Measurements from ENCODE around the gene ANKRD10.

The ANKRD10 gene

DNA sequence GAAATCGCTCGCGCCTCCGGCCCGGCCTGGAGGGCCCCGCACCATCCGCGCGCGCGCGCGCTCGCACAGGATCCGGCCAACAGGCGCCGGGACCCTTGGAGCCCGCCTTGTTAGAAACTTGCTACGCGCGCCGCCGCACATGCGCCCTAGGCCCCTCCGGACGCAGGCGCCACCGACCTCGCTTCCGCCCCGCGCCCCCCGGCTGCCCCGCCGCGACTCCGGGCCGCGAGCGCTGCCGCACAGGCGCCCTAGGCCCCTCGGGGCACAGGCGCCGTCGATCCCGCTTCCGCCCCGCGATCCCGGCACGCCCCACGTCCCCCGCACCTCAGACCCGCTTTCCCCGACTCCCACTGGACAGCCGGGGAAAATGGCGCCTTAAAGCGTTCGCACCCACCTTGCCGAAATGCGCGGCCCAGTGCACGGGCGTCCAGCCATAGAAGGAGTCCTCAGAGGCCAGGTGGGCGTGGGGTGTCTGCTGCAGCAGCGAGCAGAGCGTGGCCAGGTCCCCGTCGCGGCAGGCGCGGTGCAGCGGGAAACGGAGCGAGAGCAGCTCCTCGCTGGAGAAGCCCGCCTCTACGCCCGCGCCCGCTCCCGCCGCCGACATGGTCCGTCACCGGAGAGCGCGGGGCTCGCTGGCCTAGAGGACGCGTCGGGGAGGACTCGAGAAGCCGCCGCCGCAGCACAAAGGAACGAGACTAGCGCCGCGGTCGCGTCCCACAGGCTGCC is 375 bp downstream of the ANKRD10 start:
- peak; percentile 89 for DNase-seq

DNA sequence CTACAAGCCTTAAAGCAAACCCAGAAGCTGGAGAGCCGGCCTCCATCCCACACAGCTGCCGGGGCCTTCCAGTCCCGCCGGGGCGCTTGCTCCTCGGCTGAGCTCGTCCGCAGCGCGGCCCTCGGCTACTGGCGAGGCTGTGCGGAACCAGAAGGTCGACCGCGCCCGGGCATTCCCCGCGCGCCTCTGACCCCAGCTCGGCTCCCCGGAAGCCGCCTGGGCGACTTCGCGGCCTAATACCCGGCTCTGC is 863 bp downstream of the ANKRD10 start:
- DNase-seq: no peak

DNA sequence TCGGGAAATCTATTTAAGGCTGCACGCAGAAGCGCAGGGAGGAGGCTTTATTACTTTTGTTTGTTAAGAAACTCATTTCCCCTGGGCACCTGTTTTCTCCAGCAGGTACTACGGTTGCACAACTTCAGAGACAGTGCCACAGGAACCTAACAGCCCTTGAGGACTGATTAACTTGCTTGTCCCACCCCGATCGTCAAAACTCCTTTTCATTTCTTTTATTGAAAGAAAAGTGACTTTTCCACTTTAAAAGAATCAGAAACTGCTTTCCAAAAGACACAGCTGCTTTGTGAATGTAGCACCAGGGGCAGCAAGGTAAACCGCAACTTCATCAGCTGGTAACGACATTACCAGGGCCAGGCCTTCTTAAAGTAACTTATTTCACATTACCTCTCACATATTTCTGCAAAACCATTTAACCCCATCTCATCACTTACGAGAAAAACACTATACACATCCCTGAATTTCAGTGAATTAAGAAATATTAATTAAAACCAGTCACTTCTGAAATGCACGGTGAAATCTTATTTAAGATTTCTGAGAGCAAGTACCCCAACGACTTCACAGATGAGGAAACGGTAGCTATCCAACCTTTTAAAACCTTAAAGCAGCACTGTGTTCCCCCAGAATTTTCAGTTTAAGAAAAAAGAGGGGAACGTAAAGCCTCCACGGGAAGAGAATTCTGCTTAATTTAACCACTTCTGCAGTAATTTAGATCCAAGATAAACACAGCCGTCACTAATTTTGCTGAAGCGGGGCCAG is 1.4 kb downstream of the ANKRD10 start:
- DNase-seq: peak; percentile 28

DNA sequence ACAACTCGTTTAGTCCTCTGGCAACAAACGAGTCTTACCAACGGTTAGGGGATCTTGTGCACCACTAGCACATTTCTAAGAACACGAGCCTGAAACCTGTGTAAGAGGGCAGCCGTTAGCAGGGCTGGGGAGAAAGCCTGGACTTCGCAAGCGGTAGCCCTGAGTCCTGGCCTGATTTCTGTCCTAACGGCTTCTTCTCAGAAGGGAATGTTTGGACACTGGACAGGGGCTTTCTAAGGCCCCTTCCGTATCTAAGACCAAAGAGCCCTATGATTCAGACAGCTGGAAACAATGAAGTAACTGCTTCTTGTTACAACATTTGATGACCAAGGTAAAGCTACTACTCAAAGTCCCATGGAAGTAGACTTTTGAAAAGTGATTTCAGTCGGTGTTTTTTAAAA is 2.2 kb downstream of the ANKRD10 start:
- DNase-seq: no peak

DNA sequence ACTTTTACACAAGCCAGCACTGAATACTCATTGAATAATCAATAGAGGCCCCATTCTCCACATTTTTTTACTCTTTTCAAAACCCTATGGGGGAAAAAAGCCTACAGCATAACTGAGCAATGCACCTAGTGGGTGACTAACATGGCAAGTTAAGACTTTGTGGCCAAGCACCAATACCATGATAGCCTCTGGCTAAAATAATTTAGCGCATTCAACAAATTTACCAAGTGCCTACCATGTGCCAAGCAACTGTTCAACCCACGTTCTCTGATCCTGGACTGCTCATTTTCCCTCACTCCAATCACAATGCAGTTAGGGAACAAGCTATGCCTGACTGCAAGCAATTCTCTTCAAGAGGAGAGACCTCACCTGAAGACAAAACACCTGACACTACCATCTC is 3.0 kb downstream of the ANKRD10 start:
- no peak for DNase-seq

GRCh38 chr13:110910013-110910890 is 4.6 kb downstream of the ANKRD10 start:
- no peak for DNase-seq

- DNase-seq: peak; percentile 49
These were observed 6.6 kb downstream of the ANKRD10 start for GRCh38 chr13:110907951-110908898.

DNA sequence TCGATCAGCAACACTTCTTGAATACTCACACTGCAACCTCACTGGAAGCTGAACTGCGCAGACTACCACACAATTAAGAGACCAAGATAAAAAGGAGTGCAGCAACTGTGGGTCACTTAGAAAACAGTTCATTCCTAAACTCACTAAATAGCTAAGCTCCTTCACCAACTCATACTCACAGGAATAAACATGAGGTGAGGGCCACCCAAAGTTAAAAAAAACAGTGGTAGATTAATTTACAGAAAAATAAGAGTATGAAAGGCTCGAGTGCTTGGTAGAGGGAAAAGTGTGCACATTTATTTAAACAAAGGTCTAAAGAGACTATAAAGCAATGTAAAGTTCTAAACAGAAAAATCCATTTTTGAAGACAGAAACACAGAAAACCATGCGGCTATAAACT is 7.6 kb downstream of the ANKRD10 start:
- DNase-seq: no peak

DNA sequence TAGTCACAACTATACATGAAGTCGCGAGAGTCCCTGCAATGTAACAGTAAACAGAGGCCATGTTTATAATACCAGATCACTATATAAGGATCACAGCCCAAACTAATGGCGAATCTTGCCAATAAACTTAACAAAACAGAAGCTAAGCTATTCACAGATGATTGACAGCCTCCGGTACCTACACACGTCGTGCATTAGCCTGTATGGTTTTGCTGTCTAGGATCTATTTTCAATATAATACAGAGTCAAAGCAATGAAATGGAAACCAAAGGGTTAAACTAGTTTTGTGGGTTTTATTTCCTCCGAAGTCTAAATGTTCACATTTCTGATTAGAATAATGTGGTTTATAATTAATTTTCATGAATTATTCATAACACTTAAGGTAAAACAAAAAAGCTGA is 10.1 kb downstream of the ANKRD10 start:
- no peak for DNase-seq

DNA sequence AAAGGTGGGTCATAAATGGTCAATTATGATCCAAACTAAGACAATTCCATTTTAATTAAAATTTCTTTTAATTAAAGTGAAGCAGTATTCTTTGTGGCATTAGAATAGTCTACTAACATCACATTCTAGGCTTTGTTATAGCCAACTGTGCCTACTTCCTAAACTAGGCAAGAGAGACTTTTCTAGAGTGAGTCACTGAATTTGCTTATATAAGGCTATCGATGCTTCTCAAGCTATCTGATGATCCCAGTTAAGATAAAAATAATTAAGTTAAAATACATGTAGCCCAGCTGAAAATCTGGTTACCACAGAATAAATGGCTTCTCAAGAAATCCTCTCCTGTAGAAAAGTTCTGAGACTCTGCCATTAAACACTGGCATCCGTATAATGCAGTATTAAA is 12.5 kb downstream of the ANKRD10 start:
- no peak for DNase-seq

DNA sequence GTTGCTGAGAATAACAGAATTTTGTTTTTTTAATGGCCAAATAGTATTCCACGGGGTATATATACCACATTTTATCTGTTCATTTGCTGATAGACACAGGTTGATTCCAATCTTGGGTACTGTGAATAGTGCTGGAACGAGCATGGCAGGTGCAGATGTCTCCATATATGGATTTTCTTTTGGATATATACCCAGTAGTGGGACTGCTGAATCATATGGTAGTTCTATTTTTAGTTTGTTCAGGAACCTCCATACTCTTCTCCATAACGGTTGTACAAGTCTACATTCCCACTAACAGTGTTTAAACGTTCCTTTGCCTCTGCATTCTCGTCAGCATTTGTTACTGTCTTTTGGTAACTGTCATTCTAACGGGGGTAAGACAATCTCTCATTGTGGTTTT is 17.3 kb downstream of the ANKRD10 start:
- no peak for DNase-seq

DNA sequence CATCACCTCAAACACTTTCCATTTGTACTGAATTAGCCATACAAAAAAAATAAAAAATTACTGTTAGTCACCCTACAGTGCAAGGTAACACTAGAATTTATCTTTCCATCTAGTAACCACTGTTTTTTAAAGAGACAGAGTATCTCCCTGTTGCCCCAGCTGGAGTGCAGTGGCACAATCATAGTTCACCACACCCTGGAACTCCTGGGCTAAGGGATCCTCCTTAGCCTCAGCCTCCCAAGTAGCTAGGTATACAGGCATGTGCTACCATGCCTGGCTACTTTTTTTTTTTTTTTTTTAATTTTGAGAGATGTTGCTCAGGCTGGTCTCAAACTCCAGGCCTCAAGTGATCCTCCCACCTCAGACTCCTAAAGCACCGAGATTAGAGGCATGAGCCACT is 17.9 kb downstream of the ANKRD10 start:
- DNase-seq: no peak

GRCh38 chr13:110894086-110894485 is 20.8 kb downstream of the ANKRD10 start:
- no peak for DNase-seq

- DNase-seq: no peak
These were observed 21.3 kb downstream of the ANKRD10 start for GRCh38 chr13:110893571-110893970.

- no peak for DNase-seq
These were observed 24.3 kb downstream of the ANKRD10 start for GRCh38 chr13:110890279-110891165.

- no peak for DNase-seq
These were observed 26.5 kb downstream of the ANKRD10 start for GRCh38 chr13:110888390-110888789.

- no peak for DNase-seq
These were observed 27.1 kb downstream of the ANKRD10 start for GRCh38 chr13:110887597-110888333.

- no peak for DNase-seq
These were observed 27.8 kb downstream of the ANKRD10 start for GRCh38 chr13:110886870-110887596.

DNA sequence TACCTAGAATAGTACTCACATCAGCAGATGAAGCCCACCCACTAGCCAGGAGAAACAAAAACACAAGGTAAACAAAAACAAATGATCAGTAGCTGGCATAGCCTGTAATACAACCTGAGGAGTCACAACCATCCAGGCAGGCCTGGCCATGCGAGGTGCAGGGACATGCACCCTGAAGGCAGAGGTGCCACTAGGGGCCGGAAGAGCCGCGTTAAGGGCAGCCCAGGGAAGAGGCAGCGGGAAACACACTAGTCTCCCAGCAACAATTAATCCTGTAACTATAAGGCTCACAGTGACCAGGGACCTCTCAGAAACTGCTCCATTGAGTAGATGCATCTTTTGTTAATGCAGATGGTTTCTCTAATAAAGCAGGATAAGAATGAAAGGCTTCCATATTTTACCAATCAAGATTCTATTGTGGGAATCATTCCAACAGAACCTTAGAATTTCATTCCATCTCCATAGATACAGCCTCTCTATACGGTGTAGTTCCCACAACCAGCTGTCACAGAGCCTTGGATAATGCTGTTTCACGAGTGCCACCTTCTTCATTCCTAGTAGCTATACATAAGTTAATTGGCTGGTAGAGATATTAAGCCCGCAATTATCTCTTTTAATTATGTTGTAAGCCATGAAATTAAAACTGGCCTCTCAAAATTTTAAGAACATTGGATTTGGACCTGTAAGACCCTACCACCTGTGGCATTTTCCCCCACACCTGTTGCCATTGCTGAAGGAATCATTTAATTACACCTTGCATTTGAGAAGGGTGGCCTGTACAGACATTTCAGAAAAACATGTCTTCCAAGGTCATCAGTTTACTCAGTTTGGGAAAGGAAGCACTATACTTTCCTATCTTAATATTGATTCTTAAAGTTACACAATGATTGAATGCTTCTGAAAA is 28.7 kb downstream of the ANKRD10 start:
- no peak for DNase-seq
